Measurements from ENCODE around the gene ZNF521.

ZNF521 gene

DNA sequence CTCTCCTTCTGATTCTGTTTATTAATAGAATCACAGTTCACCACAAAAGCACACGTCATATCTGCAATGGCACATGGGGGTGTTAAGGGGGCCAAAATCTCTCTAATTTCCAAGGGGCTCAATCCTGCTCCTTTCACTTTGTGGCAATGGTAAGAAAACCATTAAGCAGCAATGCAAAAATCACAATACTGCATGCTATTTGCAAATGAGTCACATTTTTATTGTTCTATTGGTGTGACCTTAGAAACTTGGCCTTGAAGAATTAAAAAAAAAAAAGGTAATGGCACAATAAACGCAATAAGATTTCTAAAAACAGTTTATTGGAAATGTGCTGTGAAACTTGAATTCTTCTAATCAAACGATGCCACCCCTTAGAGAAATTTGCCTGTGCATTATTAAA, 251.5 kb downstream of the ZNF521 start:
- no peak overlapping the region for H3K27ac Mint-ChIP-seq
- no peaks in the 10 kb centered on the region for H3K27me3 Mint-ChIP-seq
- no peaks in the 10 kb centered on the region for H3K36me3 Mint-ChIP-seq
- no peak for ATAC-seq
- H3K4me3 Mint-ChIP-seq: no peak overlapping the region
- H3K9me3 Mint-ChIP-seq: no peaks in the 10 kb centered on the region
- H3K4me1 Mint-ChIP-seq: no peaks in the 10 kb centered on the region

DNA sequence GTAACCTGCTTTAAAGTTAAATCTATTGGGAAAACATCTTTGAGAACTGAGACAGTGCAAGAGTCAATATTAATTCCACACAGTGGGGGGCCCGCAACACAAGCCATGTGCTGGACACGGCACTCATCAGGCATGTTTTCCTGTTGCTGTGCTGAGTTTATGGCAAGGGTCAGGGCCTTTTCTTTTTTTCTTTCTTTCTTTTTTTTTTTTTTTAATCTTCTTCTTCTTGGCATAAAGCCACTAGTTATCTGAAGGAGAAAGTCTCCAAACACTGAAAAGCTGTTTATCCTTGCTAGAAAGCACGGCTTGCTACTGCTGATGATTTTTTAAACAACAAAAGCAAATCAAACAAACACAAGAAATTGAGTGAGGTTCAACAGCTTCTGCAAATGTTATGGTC, 252.1 kb downstream of the ZNF521 start:
- Mint-ChIP-seq H3K36me3 (no peaks in the 10 kb centered on the region), H3K4me1 (no peaks in the 10 kb centered on the region), H3K27me3 (no peaks in the 10 kb centered on the region), H3K9me3 (no peaks in the 10 kb centered on the region), H3K4me3 (no peak overlapping the region), H3K27ac (no peak overlapping the region)
- no peak for ATAC-seq

DNA sequence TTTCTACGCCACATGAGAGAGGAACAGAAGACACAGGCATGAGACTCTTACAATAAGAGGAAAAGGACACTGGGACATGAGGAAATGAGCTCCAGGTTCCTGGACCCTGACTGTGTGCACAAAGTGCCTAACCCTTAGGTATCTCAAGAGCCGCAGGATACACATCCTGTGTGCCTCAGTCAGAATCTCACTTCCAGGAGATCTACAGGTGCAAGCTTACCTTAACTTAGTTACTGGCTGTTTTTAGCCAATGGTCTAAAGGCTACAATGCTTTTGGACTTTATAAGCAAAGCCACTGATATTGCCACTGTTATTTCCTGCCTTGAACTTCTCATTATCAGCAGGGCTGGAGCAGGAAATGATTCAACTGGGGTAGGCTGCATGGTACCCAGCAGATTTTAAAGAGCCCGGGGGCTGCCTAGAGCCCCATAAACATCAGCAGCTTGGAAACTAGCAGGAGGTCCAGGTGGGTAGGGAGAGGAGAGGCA, 254.4 kb downstream of the ZNF521 start:
- Mint-ChIP-seq H3K36me3 (no peaks in the 10 kb centered on the region), H3K9me3 (no peaks in the 10 kb centered on the region), H3K27ac (no peak overlapping the region), H3K27me3 (no peaks in the 10 kb centered on the region), H3K4me1 (no peaks in the 10 kb centered on the region), H3K4me3 (no peak overlapping the region)
- no peak for ATAC-seq

DNA sequence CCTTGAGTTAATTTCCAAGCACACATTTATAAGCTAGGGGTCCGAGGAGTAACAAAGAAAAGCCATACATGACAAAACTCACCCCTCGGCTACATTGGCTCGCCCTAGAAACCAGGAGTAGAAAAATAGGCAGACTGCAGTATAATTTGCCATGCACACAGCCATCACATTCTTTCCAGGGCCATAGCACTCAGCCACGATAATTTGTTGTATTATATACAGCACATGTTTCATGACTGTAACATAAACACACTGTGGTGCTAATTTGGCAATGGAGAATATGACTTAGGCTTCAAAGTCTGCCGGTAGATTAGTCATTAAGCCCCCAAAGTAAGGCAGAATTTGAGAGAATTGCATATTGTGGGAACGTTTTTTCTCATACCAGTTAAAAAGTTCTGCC, 254.9 kb downstream of the ZNF521 start:
- no peaks in the 10 kb centered on the region for H3K4me1 Mint-ChIP-seq
- H3K9me3 Mint-ChIP-seq: no peaks in the 10 kb centered on the region
- no peak overlapping the region for H3K27ac Mint-ChIP-seq
- no peak for ATAC-seq
- no peak overlapping the region for H3K4me3 Mint-ChIP-seq
- no peaks in the 10 kb centered on the region for H3K27me3 Mint-ChIP-seq
- no peaks in the 10 kb centered on the region for H3K36me3 Mint-ChIP-seq

DNA sequence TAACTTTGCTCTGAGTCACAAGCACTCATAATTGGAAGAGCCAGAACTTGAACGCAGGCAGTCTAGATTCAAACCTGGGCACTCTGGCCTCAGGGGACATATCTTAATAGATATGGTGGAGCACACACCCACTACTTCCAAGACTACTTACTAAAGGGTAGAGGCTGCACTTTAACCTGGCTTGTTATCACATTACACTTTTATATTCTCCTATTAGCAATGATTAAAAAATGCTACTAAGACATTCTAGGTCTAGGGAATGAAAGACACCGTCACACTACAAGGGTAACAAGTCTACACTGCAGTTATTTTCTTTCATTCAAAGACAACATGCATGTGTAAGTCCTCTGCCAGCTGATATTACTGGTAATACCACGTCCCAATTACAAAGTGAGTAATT, 258.8 kb downstream of the ZNF521 start:
- no peaks in the 10 kb centered on the region for H3K9me3 Mint-ChIP-seq
- ATAC-seq: no peak
- H3K27me3 Mint-ChIP-seq: no peaks in the 10 kb centered on the region
- H3K4me3 Mint-ChIP-seq: no peak overlapping the region
- no peaks in the 10 kb centered on the region for H3K36me3 Mint-ChIP-seq
- H3K27ac Mint-ChIP-seq: no peak overlapping the region
- no peaks in the 10 kb centered on the region for H3K4me1 Mint-ChIP-seq

DNA sequence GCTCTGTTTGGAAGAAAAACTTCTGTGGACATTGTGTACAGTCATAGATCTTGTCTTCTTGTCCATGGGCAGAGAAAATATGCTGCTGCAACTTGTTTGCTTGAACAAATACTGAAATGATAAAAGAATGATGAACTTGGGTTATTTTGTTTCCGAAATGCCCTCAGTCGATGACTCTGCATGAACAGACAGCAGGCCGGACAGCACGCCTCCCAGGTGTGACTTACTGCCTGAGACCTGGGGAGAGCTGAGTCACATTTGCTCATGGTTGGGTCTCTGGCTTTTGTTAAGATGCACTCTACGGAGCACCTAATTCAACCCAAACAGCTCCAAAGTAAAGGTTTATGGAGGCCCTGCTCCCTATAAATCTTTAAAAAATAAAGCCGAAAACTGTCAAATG, 262.5 kb downstream of the ZNF521 start:
- Mint-ChIP-seq H3K27me3 (no peaks in the 10 kb centered on the region), H3K9me3 (no peaks in the 10 kb centered on the region), H3K27ac (no peak overlapping the region), H3K36me3 (no peaks in the 10 kb centered on the region), H3K4me1 (no peaks in the 10 kb centered on the region), H3K4me3 (no peak overlapping the region)
- no peak for ATAC-seq

DNA sequence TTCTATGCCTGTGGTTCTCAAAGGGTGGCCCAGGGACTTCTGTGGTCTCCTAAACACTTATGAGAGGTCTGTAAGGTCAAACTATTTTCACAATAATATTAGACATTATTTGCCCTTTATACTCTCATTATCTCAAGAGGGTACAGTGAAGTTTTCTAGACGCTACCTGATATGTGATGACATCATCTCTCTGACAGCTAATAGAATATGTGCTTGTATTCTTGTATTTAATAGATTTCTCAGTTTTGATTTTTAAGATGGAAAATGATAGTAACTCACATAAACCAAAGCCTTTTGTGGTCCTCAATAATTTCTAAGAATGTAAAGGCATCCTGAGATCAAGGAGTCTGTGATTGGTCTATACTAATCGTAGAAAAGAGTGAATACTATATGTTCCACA, 265.1 kb downstream of the ZNF521 start:
- no peaks in the 10 kb centered on the region for H3K4me1 Mint-ChIP-seq
- H3K27ac Mint-ChIP-seq: no peak overlapping the region
- ATAC-seq: no peak
- H3K36me3 Mint-ChIP-seq: no peaks in the 10 kb centered on the region
- H3K27me3 Mint-ChIP-seq: no peaks in the 10 kb centered on the region
- H3K9me3 Mint-ChIP-seq: no peaks in the 10 kb centered on the region
- H3K4me3 Mint-ChIP-seq: no peak overlapping the region

DNA sequence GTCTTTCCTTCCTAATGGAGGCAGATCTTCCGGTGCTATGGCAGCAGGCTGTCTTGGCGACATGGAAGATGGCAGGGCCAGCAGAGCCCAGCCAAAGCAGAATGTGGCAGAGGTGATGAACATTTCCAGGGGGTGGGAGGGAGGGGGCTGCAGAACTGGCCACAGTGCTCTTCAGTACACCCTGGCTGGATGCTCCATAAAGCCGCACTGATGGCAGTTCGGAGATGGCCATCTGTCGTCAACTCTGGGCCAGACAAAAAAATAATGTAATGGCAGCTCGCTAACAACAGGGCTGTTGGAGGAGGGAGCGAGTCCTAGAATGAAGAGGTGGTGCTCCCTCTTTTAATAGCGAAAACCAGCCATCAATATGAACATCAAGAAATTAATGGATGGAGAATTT, 271.0 kb downstream of the ZNF521 start:
- Mint-ChIP-seq H3K36me3 (no peaks in the 10 kb centered on the region), H3K4me1 (no peaks in the 10 kb centered on the region), H3K4me3 (no peak overlapping the region), H3K9me3 (no peaks in the 10 kb centered on the region), H3K27ac (no peak overlapping the region), H3K27me3 (no peaks in the 10 kb centered on the region)
- ATAC-seq: no peak

DNA sequence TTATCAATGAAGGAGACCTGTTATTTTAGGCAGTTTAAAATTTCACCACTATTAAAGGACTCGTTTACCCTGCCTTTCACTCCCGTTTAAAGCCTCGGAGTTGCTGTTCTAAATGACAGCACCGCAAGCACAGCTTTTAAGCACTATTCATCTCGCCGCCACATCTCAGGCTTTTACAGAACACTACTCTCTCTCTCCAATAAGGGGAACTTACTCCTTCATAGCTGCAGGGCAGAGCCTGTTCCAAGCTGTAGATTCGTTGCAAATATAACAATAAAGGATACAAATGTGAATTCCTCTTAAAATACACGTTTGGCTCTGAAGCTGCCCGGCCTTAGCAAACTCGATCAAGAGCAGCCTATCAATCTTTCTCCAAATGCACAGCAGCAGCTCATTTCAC, 271.8 kb downstream of the ZNF521 start:
- Mint-ChIP-seq H3K27me3 (no peaks in the 10 kb centered on the region), H3K4me3 (no peak overlapping the region), H3K4me1 (no peaks in the 10 kb centered on the region), H3K27ac (no peak overlapping the region), H3K9me3 (no peaks in the 10 kb centered on the region), H3K36me3 (no peaks in the 10 kb centered on the region)
- ATAC-seq: no peak

DNA sequence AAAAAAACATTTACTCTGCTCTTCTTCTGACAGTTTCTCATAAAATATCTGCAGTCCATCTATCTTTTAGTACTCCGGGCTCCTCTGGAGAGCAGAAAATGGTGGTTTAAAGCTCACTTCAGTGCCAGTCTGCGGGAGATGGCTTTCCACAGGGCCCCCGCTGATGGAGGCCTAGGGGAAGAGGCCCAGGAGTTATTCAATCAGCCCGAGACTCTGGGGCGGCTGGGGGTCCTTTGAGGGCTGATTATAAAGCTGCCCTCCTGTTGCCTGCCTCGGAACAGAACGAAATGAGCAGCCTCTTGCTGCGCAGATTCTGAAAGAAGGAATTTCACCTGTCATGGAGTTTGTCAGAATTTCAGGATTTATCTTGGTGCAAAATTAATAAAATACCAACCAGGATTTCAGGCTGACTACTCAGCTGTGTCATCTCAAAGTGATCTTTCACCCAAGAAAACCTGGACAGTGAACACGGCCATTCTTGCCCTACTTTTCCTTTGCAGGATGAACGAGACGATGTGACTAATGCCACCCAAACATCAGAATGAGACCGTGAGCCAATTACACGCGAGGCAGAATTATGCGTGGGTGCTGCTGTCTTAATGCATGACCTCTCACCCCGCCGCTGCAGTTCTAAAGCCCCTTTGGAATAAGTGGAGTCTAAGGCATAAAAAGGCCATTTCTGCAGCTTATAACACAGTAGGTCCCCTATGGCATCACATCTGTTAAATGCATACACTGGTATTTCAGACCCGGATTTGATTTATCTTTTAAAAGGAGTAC, 273.8 kb downstream of the ZNF521 start:
- Mint-ChIP-seq H3K36me3 (no peaks in the 10 kb centered on the region), H3K4me1 (no peaks in the 10 kb centered on the region), H3K27me3 (no peaks in the 10 kb centered on the region), H3K9me3 (no peaks in the 10 kb centered on the region), H3K27ac (no peak overlapping the region), H3K4me3 (no peak overlapping the region)
- ATAC-seq: no peak

DNA sequence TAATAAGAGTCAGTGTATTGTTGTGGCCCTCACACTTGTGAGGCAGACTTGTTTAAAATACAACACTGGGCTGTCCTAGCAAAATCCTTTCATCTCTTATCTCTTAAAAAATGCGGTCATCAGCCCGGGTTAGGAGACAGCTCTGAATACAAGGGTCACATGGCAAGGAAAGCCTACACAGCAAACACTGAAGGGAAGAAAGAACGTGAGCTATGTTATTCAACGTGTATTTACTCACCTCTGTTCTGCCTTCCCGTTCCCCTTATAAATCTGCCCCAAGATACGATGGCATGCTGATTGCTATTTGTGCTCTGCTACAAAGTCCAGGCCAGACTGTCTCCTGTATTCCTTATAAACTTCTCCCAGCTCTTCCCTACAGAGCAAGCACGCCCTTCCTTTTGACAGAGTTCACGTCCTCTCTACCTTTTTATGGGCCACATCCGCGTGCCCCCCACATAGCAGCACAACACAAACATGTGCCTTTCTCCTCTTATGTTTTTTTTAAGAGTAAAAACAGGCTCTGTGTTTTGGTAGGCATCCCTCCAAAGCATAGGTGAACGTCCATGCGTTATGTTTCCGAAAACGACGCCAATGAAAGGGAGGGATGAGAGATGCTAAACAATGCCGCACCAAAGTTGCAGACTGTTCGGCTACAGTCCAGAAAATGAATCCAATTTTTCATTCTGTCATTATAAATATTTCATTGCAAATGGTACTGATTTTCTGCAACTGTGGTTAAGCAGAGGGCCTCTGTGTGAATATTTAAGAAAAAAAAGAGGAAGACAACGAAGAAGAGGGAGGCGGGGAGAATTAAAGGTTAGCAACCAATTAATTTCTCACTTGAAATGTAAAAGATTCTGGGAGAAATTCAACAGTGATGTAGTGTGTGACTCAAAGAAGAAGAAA, 274.7 kb downstream of the ZNF521 start:
- no peak for ATAC-seq

DNA sequence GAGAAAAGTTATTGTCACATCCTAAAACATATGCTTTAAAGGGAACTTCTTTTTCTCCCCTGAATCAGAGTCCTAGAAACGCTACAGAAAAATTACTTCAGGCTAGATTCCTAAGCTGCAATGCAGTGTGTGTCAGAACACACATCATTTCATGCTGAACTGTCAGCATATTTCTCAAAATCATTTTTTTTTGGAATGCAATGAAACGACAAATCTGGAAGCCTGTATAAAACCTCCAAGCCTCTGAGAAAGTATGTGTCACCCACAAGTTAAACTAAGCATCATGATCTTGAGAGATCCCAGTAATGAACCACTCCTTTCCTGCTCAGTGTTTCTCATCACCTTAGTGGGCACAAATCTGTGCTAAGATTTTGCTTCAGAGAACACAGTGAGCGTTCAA, 276.2 kb downstream of the ZNF521 start:
- no peak overlapping the region for H3K4me3 Mint-ChIP-seq
- H3K27ac Mint-ChIP-seq: no peak overlapping the region
- ATAC-seq: no peak
- no peaks in the 10 kb centered on the region for H3K9me3 Mint-ChIP-seq
- no peaks in the 10 kb centered on the region for H3K4me1 Mint-ChIP-seq
- H3K27me3 Mint-ChIP-seq: no peaks in the 10 kb centered on the region
- H3K36me3 Mint-ChIP-seq: no peaks in the 10 kb centered on the region

More for the DNA sequence above, 274.7 kb downstream of the ZNF521 start:
- Mint-ChIP-seq H3K27ac (no peak overlapping the region), H3K4me1 (no peaks in the 10 kb centered on the region), H3K27me3 (no peaks in the 10 kb centered on the region), H3K9me3 (no peaks in the 10 kb centered on the region), H3K4me3 (no peak overlapping the region), H3K36me3 (no peaks in the 10 kb centered on the region)

DNA sequence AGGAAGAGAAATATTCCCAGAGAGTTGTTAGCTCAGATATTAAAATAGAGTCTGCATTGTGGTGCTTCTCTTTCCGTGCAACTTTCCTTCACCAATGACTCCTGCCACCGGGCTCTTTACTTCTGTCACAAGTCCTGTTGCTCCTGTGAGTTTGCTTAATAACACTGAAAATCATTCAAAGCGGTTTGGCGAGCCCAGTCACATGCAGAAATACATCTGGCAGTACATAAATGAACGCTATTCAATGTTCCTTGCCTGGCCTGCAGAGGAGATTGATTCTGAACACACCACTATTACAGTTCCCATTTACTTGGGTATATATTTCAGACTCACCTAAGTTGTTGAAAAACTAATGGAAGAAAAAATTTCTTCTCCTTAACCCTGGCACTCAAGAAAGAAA, 276.6 kb downstream of the ZNF521 start:
- no peaks in the 10 kb centered on the region for H3K9me3 Mint-ChIP-seq
- ATAC-seq: no peak

DNA sequence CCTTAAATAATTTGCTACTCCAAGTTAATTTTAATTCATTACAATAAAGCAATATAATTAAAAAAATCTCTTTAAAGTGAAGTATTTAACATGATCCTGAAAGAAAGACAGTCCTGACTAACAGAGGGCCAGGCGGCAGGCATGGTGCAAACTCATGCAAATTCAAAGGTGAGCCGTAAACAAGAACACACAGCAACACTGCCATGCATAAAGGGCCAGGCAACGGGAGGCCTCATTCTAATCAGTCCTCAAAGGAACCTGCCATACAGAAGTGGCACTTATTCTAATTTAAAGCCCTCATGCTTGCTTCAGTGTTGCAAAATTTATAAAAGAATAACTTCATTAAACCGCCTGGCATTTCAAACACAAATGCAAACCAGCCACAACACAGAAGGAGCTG, 277.0 kb downstream of the ZNF521 start:
- Mint-ChIP-seq H3K4me3 (no peak overlapping the region), H3K27me3 (no peaks in the 10 kb centered on the region), H3K9me3 (no peaks in the 10 kb centered on the region), H3K27ac (no peak overlapping the region), H3K4me1 (no peaks in the 10 kb centered on the region), H3K36me3 (no peaks in the 10 kb centered on the region)
- ATAC-seq: no peak

More for the DNA sequence above, 276.6 kb downstream of the ZNF521 start:
- no peaks in the 10 kb centered on the region for H3K27me3 Mint-ChIP-seq
- H3K27ac Mint-ChIP-seq: no peak overlapping the region
- H3K4me1 Mint-ChIP-seq: no peaks in the 10 kb centered on the region
- no peaks in the 10 kb centered on the region for H3K36me3 Mint-ChIP-seq
- H3K4me3 Mint-ChIP-seq: no peak overlapping the region

DNA sequence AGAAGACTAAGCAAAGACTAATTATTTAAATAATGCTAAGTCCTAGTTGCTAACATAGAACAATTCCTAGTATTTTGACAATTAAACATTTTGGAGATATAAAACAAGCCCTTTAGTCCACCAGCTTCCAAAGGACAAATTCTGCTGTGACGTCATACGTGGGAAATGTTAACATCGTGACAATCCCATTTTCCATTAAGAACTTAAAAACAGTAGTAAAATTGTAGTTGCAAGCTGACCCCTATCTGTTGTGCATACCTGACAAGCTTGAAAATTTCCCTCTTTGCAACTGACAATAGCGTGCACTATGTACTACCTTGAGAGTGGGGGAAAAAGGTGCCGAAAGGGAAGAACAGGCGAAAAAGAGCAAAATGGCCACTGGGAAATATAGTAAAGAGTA, 279.8 kb downstream of the ZNF521 start:
- ATAC-seq: no peak
- Mint-ChIP-seq H3K9me3 (no peaks in the 10 kb centered on the region), H3K36me3 (no peaks in the 10 kb centered on the region), H3K4me3 (no peak overlapping the region), H3K4me1 (no peaks in the 10 kb centered on the region), H3K27me3 (no peaks in the 10 kb centered on the region), H3K27ac (no peak overlapping the region)

Data from stimulated activated memory B cell treated with anti-CD40 and anti-IgM and Interleukin-4, amounts not matched to agents 10 μg/mL and 1 μg/mL and 100 μg/mL, for 72 hours (primary cell).